Muscle layer of duodenum (tissue), 2 donors: ENCODE data around the gene SHPK.

Experiments
- H3K27ac ChIP-seq: one replicate; pipeline ENCODE4 v1.7.0; 2013; ENCODE audit warnings: mild to moderate bottlenecking, low read length
- H3K27me3 ChIP-seq: one replicate; pipeline ENCODE4 v1.7.0; 2013; ENCODE audit warnings: low read depth, mild to moderate bottlenecking, control low read depth, low read length
- H3K36me3 ChIP-seq, 2 donors: one replicate each; pipeline ENCODE4 v1.7.0; 2013; ENCODE audit warnings: low read length in 2 of 2, control low read depth in 1 of 2, mild to moderate bottlenecking in 1 of 2; ENCODE audit not compliant: insufficient read depth in 2 of 2, control insufficient read depth in 1 of 2
- H3K4me1 ChIP-seq, 2 donors: one replicate each; pipeline ENCODE4 v1.7.0; 2013; ENCODE audit warnings: low read length in 2 of 2, mild to moderate bottlenecking in 2 of 2, control low read depth in 1 of 2, moderate library complexity in 1 of 2; ENCODE audit not compliant: insufficient read depth in 2 of 2, control insufficient read depth in 1 of 2
- H3K4me3 ChIP-seq, 2 donors: one replicate each; pipeline ENCODE4 v1.7.0; 2013; ENCODE audit warnings: low read length in 2 of 2, low read depth in 1 of 2, mild to moderate bottlenecking in 1 of 2
- H3K9me3 ChIP-seq, 2 donors: one replicate each; pipeline ENCODE4 v1.7.0; 2013; ENCODE audit warnings: low read length in 2 of 2, control low read depth in 1 of 2, mild to moderate bottlenecking in 1 of 2; ENCODE audit not compliant: control insufficient read depth in 1 of 2
- donor health status: healthy.

SHPK gene

GRCh38 chr17:3636154-3636907 lies at the start of gene SHPK, which contains the start of gene CTNS:
SHPK (minus strand) TSS chr17:3636250; CDS start chr17:3636219, 31 bp downstream.
CTNS (plus strand) TSS chr17:3636760; CDS start chr17:3640207, 3,447 bp downstream.
- Histone ChIP-seq H3K36me3 (peaks cover 4% of the 10 kb centered on the region in 2 donors), H3K27me3 (no peaks in the 10 kb centered on the region), H3K27ac (peak within 1 kb of the TSS; percentile 84), H3K9me3 (no peaks in the 10 kb centered on the region), H3K4me1 (peaks cover 0 to 22% of the 10 kb centered on the region in 2 donors), H3K4me3 (peak within 1 kb of the TSS; percentile 80 to 98)

GRCh38 chr17:3685174-3685573 lies 49.1 kb upstream of the SHPK start:
- Histone ChIP-seq H3K36me3 (no peaks in the 10 kb centered on the region), H3K27ac (no peak overlapping the region), H3K4me1 (no peaks in the 10 kb centered on the region), H3K9me3 (no peaks in the 10 kb centered on the region), H3K27me3 (no peaks in the 10 kb centered on the region), H3K4me3 (no peak overlapping the region)

- Histone ChIP-seq H3K27me3 (no peaks in the 10 kb centered on the region), H3K27ac (no peak overlapping the region), H3K4me3 (no peak overlapping the region), H3K9me3 (no peaks in the 10 kb centered on the region), H3K4me1 (no peaks in the 10 kb centered on the region), H3K36me3 (no peaks in the 10 kb centered on the region)
These were observed 47.0 kb upstream of the SHPK start for GRCh38 chr17:3683054-3683511.

GRCh38 chr17:3682033-3682432 lies 46.0 kb upstream of the SHPK start:
- Histone ChIP-seq H3K4me1 (no peaks in the 10 kb centered on the region), H3K27me3 (no peaks in the 10 kb centered on the region), H3K4me3 (no peak overlapping the region), H3K36me3 (no peaks in the 10 kb centered on the region), H3K27ac (no peak overlapping the region), H3K9me3 (no peaks in the 10 kb centered on the region)

GRCh38 chr17:3681565-3681964 lies 45.5 kb upstream of the SHPK start:
- Histone ChIP-seq H3K36me3 (no peaks in the 10 kb centered on the region), H3K27me3 (no peaks in the 10 kb centered on the region), H3K4me1 (no peaks in the 10 kb centered on the region), H3K4me3 (no peak overlapping the region), H3K27ac (no peak overlapping the region), H3K9me3 (no peaks in the 10 kb centered on the region)

- Histone ChIP-seq H3K27me3 (no peaks in the 10 kb centered on the region), H3K4me1 (no peaks in the 10 kb centered on the region), H3K27ac (no peak overlapping the region), H3K9me3 (no peaks in the 10 kb centered on the region), H3K4me3 (no peak overlapping the region), H3K36me3 (no peaks in the 10 kb centered on the region)
These were observed 45.0 kb upstream of the SHPK start for GRCh38 chr17:3681057-3681456.

GRCh38 chr17:3679531-3680126 lies 43.6 kb upstream of the SHPK start:
- Histone ChIP-seq H3K27me3 (no peaks in the 10 kb centered on the region), H3K4me3 (no peak overlapping the region), H3K4me1 (no peaks in the 10 kb centered on the region), H3K9me3 (no peaks in the 10 kb centered on the region), H3K36me3 (no peaks in the 10 kb centered on the region), H3K27ac (no peak overlapping the region)

- no peak overlapping the region for H3K27ac ChIP-seq
- H3K9me3 ChIP-seq = no peaks in the 10 kb centered on the region
- no peaks in the 10 kb centered on the region for H3K36me3 ChIP-seq
- H3K4me1 ChIP-seq = no peaks in the 10 kb centered on the region
- no peak overlapping the region for H3K4me3 ChIP-seq
- H3K27me3 ChIP-seq = no peaks in the 10 kb centered on the region
These were observed 42.9 kb upstream of the SHPK start for GRCh38 chr17:3678821-3679530.

- Histone ChIP-seq H3K27me3 (no peaks in the 10 kb centered on the region), H3K9me3 (no peaks in the 10 kb centered on the region), H3K27ac (no peak overlapping the region), H3K4me3 (no peak overlapping the region), H3K36me3 (no peaks in the 10 kb centered on the region), H3K4me1 (no peaks in the 10 kb centered on the region)
These were observed 42.2 kb upstream of the SHPK start for GRCh38 chr17:3678095-3678820.

- Histone ChIP-seq H3K9me3 (no peaks in the 10 kb centered on the region), H3K27me3 (no peaks in the 10 kb centered on the region), H3K4me3 (no peak overlapping the region), H3K27ac (no peak overlapping the region), H3K4me1 (no peaks in the 10 kb centered on the region), H3K36me3 (peaks cover 0 to 4% of the 10 kb centered on the region in 2 donors)
These were observed 39.8 kb upstream of the SHPK start for GRCh38 chr17:3675886-3676285.

- no peaks in the 10 kb centered on the region for H3K27me3 ChIP-seq
- H3K36me3 ChIP-seq = peaks cover 3 to 4% of the 10 kb centered on the region in 2 donors
- H3K9me3 ChIP-seq = no peaks in the 10 kb centered on the region
- H3K27ac ChIP-seq = no peak overlapping the region
- no peak overlapping the region for H3K4me3 ChIP-seq
- H3K4me1 ChIP-seq = peaks cover 0 to 13% of the 10 kb centered on the region in 2 donors
These were observed 36.5 kb upstream of the SHPK start for GRCh38 chr17:3672571-3672970.
